HG02588 (cell line): ENCODE measurements around the gene PDE3B.
A peak's percentile ranks its signal among the peaks of the same experiment; 100 is the strongest.

Source experiments
- ATAC-seq: cut with Tn5 transposase; IDR thresholded peaks from one replicate; pipeline ENCODE4 v1.9.1; 2021; ENCODE audit warnings: mild to moderate bottlenecking, moderate library complexity; ENCODE audit not compliant: unreplicated experiment

Gene PDE3B

GRCh38 chr11:14907411-14908213 lies 264.0 kb downstream of the PDE3B start:
- peak; percentile 44 for ATAC-seq

DNA sequence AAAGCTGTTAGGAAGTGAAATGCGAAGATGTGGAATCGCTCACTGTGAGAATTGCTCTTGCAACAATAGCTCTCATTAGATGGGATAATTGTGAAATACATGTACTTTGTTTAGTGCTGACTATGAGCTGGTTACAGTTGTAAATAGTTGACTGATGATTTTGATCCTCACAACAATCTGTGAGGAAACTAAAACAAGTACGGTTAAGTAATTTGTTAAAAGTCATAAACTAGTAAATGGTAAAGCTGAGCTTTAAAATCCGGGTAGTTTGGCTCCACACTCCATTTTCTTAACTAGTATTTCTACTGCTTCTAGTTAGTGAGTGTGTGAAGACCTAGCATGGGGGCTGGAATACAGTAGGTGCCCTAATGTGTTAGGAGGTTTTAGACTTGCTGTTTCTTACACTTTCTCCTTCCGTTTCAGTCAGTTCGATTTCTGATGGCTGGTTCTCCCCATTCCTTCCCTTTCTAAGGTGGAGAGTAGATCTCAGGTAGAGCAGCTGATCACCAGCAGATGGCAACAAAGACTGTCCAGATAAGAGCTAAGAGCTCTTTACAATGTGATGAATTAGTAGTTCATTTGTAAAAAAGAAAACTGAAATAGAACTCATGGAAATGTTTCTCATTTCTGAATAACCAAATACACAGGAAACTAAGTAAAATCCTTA lies 264.7 kb downstream of the PDE3B start:
- ATAC-seq = no peak

- ATAC-seq = no peak
Observed at GRCh38 chr11:14914536-14914935, 270.9 kb downstream of the PDE3B start.

DNA sequence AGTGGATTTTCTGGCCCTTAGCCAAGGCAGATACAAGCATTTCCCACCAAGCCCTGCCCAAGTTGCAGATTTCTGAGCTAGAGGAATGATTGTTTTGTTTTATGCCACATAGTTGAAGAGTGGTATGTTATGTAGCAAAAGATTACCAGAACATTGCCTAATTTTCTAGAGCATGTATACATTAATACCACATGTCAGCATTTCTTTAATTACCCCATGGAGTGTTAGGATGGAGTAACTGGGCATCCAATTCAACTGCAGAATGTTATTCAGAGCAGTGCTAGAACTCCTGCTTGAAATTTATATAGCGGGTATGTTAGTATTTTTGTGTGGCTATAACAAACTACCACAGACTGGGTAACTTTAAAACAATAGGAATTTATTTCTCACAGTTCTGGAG lies 272.8 kb downstream of the PDE3B start:
- no peak for ATAC-seq
